Neural crest cell (in vitro differentiated cells): ENCODE results near the gene CUX1. TPM values are rescaled to one million over a fixed set of nuclear protein-coding genes. Genes with fewer than 3 reads are reported as not detected.

Experiments
- DNase-seq: peaks from one replicate; pipeline ENCODE4 v3.0.0; 2021; ENCODE audit warnings: low read depth, mixed read lengths, low spot score
- H3K27ac Mint-ChIP-seq: one replicate; pipeline ENCODE4 v1.8.0; 2021; ENCODE audit warnings: mild to moderate bottlenecking, mixed read lengths; ENCODE audit not compliant: unreplicated experiment
- H3K27me3 Mint-ChIP-seq: 2 replicates; pipeline ENCODE4 v1.8.0; 2021; ENCODE audit warnings: low read depth, mild to moderate bottlenecking, mixed read lengths
- H3K36me3 Mint-ChIP-seq: 2 replicates; pipeline ENCODE4 v1.8.0; 2021; ENCODE audit warnings: low read depth, mild to moderate bottlenecking, mixed read lengths
- H3K4me1 Mint-ChIP-seq: 2 replicates; pipeline ENCODE4 v1.8.0; 2021; ENCODE audit warnings: mixed read lengths
- H3K4me3 Mint-ChIP-seq: one replicate; pipeline ENCODE4 v1.8.0; 2021; ENCODE audit warnings: mild to moderate bottlenecking, mixed read lengths
- H3K9me3 Mint-ChIP-seq: 2 replicates; pipeline ENCODE4 v1.8.0; 2021; ENCODE audit warnings: mixed read lengths
- total RNA-seq: library from RNA; stranded (reverse); gene quantifications from 2 replicates; pipeline ENCODE4 v1.2.1, GENCODE V29; 2021
- TF ChIP-seq, protein P1 (sequence below): fragments of 200-600 bp; sonication (generic); conservative IDR thresholded peaks from 2 replicates; pipeline ENCODE4 v1.5.0; 2021; ENCODE audit warnings: antibody characterized with exemption, mild to moderate bottlenecking

CUX1 gene
- total RNA-seq, 1 donor from 2014 or later: 60.0 TPM

DNA sequence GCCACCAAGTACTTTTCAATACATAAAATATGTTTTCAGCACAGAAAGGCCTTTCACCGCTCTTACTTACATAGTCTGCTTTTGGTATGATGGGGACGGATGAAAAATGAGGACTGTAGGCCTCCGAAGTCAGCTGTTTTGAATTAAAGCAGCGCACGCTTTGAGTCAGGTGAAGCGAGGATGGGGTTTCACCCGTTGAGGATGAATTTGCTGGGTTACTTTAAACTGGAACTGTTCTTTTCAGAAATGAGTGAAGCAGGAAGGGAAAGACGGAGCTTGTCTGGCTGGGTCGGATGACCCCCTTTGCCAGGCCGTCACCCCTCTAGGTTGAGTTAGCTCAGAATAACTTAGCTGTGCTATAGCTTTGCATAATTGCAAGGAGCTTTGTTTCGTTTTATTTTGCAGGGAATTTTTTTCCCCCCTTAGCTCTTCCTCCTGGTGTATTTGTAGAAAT, 40.0 kb downstream of the CUX1 start:
- no peak overlapping the region for H3K4me3 Mint-ChIP-seq
- no peak for DNase-seq
- no peaks in the 10 kb centered on the region for H3K27me3 Mint-ChIP-seq
- peaks cover 55% of the 10 kb centered on the region for H3K4me1 Mint-ChIP-seq
- TF ChIP-seq, protein P1, sequence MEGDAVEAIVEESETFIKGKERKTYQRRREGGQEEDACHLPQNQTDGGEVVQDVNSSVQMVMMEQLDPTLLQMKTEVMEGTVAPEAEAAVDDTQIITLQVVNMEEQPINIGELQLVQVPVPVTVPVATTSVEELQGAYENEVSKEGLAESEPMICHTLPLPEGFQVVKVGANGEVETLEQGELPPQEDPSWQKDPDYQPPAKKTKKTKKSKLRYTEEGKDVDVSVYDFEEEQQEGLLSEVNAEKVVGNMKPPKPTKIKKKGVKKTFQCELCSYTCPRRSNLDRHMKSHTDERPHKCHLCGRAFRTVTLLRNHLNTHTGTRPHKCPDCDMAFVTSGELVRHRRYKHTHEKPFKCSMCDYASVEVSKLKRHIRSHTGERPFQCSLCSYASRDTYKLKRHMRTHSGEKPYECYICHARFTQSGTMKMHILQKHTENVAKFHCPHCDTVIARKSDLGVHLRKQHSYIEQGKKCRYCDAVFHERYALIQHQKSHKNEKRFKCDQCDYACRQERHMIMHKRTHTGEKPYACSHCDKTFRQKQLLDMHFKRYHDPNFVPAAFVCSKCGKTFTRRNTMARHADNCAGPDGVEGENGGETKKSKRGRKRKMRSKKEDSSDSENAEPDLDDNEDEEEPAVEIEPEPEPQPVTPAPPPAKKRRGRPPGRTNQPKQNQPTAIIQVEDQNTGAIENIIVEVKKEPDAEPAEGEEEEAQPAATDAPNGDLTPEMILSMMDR: no peak
- peaks cover 2% of the 10 kb centered on the region for H3K36me3 Mint-ChIP-seq
- H3K27ac Mint-ChIP-seq: no peak overlapping the region
- no peaks in the 10 kb centered on the region for H3K9me3 Mint-ChIP-seq

DNA sequence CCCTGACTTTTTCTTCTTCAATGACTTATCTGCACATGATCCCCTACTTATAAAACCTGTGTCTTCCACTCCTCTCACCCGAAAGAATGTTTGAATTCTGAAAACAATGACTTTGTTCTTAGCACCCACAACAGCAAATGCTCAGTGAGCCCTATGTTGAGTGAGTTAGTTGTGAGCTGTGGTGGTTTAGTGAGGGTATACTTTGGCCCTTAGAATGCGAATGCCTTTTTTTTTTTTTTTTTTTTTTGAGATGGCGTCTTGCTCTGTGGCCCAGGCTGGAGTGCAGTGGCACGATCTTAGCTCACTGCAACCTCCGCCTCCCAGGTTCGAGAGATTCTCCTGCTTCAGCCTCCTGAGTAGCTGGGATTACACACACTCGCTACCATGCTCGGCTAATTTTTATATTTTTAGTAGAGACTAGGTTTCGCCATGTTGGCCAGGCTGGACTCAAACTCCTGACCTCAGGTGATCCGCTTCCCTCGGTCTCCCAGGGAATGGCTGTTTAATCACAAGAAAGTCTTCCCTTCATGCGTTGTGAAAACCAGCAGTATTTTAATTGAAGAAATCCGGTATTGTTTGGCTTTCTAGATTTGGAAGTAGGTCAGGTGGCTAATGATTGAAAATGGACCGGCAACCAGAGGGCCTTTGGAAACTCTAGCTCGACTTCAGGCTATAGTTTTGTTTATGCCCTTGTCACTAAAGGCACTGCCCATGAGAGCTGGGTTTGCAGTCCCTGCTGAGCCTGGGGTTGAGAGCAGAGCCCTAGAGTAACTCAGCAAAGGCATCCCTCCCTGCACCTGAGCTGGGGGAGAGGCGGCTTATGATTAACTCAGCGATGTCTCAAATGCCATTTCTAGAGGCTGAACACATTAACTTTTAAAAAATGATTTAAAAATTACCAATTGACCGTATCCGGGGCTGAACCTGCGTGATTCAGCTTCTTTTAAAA, 41.3 kb downstream of the CUX1 start:
- Mint-ChIP-seq H3K27ac (no peak overlapping the region), H3K36me3 (peaks cover 2% of the 10 kb centered on the region), H3K4me3 (no peak overlapping the region), H3K4me1 (peaks cover 61% of the 10 kb centered on the region), H3K27me3 (no peaks in the 10 kb centered on the region), H3K9me3 (no peaks in the 10 kb centered on the region)
- DNase-seq: no peak
- TF ChIP-seq, protein P1: no peak

DNA sequence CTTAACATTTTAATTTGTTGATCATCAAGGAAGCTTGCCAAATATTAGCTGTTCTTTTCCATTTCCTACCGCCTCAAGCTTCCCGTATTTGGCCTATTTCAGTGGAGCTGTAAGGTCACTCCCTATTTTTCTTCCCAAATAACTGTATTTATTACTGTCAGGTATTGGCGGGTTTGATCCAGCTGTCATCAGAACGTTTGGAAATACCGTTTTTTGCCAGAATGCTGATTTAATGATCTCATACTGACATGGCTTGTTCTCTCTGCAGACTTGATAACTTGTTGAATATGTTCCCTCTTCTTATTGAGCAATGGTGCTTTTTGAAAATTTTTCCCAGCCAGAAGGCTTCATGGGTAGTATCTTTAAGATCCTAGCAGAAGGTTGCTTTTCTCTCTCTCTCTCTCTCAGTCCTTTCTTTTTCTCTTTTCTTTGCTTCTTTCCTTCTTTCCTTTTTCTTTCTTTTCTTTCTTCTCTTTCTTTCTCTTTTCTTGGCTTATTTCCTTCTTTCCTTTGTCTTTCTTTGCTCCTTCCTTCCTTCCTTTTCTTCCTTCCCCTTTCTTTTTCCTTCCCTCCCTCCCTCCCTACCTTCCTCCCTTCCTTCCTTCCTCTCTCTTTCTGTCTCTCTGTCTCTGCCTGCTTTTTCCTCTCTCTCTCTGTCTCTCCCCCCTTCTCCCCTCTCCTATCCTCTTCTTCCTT, 42.1 kb downstream of the CUX1 start:
- no peak overlapping the region for H3K4me3 Mint-ChIP-seq
- TF ChIP-seq, protein P1: no peak
- H3K4me1 Mint-ChIP-seq: peaks cover 62% of the 10 kb centered on the region
- no peak overlapping the region for H3K27ac Mint-ChIP-seq
- no peaks in the 10 kb centered on the region for H3K9me3 Mint-ChIP-seq
- H3K27me3 Mint-ChIP-seq: no peaks in the 10 kb centered on the region
- H3K36me3 Mint-ChIP-seq: peaks cover 2% of the 10 kb centered on the region
- DNase-seq: no peak

DNA sequence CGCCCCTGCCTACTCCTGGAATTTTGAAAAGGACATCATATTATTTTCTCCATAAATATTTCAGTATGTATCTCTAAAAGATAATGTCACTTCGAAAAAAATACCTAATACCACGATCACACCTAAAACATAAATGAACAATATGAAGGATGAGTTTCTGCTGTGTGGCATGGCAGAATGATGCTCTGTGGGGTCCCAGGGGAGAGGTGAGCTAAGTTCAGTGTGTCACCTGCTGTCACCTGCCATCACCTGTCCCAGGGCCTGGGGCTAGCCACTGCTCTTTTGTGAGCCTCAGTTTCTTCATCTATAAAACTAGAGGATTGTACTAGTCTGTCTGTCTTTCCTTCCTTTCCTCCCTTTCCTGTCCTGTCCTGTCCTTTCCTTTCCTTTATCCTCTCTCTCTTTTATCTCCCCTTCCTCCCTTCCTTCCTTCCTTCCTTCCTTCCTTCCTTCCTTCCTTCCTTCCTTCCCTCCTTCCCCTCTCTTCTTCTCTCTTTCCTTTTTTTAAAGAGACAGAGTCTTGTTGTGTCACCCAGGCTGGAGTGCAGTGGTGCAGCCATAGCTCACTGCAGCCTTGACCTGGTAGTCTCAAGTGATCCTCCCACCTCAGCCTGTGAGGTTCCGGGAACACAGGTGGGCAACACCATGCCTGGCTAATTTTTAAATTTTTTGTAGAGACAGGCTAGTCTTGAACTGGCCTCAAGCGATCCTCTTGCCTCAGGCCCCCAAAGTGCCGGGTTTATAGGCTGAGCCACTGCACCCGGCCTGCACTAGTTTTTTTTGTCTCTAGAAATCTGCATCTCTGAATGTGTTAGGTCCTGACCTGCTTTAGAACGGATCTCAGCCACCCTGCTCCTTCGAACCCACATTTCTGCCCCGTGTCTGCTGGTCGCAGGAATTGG, 43.1 kb downstream of the CUX1 start:
- H3K27ac Mint-ChIP-seq: no peak overlapping the region
- peaks cover 64% of the 10 kb centered on the region for H3K4me1 Mint-ChIP-seq
- TF ChIP-seq, protein P1: no peak
- H3K4me3 Mint-ChIP-seq: no peak overlapping the region
- DNase-seq: no peak
- no peaks in the 10 kb centered on the region for H3K9me3 Mint-ChIP-seq
- H3K36me3 Mint-ChIP-seq: no peaks in the 10 kb centered on the region
- no peaks in the 10 kb centered on the region for H3K27me3 Mint-ChIP-seq

DNA sequence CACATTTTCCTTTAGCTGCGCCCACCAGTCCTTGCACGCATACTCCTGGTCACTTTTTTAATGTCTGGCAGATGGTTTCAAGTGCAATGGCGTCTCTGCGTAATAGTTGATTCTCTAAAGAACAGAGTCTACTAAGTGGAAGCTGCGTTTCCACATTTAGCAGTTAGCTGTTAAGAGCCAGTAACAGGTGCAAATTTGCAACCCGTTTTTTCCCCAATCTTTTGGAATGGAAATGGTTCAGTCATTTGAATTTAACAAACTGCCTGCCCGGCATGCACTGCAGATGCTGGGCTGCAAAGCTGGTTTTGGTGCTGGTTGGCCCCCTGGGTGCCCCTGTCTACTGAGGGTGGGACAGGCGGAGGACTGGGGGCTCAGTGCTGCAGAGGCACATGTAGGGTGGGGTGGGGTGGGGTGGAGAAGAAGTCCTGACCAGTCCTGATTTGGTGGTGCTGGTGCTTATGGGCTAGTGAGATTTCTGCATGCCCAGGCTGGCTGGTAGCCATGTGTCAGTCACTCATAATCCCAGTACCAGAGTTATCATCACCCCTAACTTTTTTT, 43.9 kb downstream of the CUX1 start:
- Mint-ChIP-seq H3K27me3 (no peaks in the 10 kb centered on the region), H3K9me3 (no peaks in the 10 kb centered on the region), H3K36me3 (no peaks in the 10 kb centered on the region), H3K4me1 (peaks cover 62% of the 10 kb centered on the region), H3K4me3 (no peak overlapping the region), H3K27ac (no peak overlapping the region)
- DNase-seq: no peak
- TF ChIP-seq, protein P1: no peak
